NCI-H446 (cell line): ENCODE data around the gene ACSS3.

ENCODE experiments used
- DNase-seq, 2 experiments: peaks; one replicate each; lab custom pipeline; 2025; lab: John Stamatoyannopoulos, UW

The ACSS3 gene

GRCh38 chr12:81224626-81225025 lies 146.7 kb downstream of the ACSS3 start:
- no peak for DNase-seq

DNA sequence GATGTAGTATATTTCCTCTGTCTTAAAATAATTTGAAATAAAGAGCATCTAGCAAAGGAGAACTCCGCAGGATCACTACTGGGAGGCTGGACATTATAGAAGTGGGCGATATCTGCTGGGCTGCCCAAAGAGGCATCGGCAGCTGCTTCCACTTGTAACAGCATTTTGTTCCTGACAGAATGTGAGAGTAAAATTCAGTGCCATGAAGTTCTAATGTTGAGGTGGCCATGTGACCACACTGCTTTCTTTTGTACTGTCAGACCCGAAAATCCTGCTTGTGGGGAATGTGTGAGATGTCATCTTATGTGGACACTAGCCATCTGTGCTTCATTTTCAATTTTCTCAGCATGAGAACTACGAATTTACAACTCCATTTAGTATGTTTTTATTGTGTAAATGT lies 151.9 kb downstream of the ACSS3 start:
- DNase-seq = no peak

DNA sequence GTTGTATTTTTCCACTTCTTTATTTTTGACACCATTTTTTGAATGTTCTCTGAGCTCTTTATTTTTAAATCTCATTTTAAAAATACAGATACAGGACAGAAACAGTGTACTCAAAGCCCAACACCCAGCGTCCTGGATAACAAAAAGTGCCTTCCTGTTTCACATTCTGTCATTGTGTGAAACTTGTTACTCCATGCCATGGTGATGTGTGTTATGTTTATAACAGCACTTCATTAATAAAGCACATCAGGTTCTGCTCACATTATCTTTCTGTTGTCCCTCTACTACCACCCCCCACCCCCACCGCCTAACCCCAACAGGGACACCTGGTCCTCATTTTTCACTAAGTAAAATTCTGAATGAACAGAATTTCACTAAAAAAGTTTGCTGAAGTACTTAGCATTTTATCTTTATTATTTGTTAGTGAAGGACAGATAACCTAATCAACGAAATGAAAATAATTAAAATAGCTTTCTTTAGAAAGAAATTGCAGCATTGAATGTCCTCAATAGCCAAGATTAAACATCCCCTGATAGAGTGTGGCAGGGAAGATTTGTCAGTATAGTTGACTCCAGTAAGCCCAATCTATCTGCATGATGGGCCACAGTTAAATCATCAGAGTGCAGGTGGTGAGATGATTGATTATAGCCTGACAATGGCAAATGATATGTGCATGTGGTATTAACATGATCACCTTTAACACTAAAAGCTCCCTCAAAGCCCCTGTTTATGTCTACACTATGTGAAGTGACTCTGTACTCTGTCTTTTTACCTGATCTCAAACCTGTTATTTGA lies 153.9 kb downstream of the ACSS3 start:
- DNase-seq = no peak

- DNase-seq = no peak
Observed at GRCh38 chr12:81245458-81245857, 167.6 kb downstream of the ACSS3 start.

DNA sequence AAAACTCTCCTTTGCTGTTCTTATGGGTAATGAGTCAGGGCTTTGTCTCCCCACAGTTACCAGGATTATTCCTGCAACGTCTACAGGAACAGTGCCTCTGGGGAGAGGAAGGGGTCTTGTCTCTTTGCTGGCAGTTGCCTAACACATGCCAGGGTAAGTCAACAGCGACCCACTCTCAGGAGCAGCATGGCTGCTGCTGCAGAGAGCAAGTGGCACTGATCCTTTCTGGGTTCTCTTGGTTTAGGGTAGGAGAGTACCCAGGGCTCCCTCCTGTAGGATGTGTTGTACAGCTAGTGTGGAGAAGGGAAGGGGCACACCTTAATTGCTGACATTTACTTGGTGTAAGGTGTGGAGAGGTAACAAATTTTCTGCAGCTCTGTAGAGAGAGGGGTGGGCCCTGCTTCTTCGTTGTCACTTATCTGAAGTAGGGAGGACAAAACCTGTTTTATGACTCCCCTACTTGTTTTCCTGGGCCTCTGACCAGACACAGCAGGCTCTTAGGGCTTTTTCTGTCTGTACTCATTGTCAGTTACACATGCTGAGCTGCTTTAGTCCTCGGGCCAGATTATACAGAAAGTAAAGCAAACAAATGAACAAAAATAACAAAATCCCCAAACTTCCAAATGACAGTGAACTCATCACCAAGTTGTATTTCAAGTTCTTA lies 168.2 kb downstream of the ACSS3 start:
- DNase-seq = no peak

DNA sequence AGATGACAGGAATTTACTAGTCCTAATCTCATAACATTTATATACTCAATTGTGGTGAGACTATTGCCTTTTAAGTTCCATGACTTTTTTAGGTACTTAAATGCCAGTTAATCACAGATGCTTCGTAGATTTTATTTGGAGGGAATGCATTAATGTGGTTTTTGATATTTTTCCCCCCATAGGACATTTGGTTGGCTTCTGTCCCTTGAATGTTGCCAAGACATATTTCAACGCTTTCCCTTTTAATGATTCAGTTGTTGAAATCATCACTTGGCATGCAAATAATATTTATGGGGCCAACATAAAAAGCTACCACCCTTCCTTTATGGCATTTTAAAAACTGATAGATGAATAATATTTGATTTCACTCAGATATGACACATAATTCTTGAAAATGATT lies 172.1 kb downstream of the ACSS3 start:
- DNase-seq = peak; percentile 61 to 73

DNA sequence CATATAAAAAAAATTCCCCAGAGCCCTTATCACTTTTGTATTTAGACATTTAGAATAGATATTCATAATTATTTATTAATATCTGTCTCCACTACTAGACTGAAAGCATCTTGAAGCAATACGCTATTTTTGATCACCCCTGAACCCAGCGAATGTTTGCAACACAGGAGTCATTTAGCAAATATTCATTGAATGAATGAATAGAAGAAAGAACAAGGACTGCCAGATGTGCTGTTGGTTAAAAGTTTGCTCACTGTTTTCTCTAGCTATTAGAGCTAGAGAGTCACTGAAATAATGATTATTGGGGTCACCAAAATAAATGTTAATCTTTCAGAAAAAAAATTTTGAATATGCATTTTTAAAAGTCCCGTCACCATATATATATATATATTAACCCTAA lies 174.3 kb downstream of the ACSS3 start:
- no peak for DNase-seq

GRCh38 chr12:81253360-81253759 lies 175.5 kb downstream of the ACSS3 start:
- DNase-seq = no peak

- DNase-seq = no peak
Observed at GRCh38 chr12:81255456-81255855, 177.6 kb downstream of the ACSS3 start.

DNA sequence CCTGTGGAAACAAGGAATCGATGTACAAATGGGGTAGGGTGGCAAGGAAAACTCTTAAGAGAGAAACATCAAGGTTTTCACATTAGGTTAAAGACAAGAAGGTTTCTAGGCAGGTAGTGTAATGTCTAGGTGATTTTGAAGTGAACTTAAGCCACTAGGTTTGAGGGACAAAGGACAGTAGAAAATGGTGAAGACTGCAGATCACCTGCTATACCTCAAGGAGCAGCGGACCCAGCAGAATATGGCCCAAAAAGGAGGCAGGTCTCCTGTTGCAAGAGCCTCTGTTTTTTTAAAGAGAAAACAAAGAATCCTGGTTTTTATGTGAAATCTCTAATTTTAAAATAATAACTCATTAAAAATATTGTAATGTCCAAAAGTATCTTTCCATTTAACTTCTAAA lies 178.1 kb downstream of the ACSS3 start:
- DNase-seq = no peak

DNA sequence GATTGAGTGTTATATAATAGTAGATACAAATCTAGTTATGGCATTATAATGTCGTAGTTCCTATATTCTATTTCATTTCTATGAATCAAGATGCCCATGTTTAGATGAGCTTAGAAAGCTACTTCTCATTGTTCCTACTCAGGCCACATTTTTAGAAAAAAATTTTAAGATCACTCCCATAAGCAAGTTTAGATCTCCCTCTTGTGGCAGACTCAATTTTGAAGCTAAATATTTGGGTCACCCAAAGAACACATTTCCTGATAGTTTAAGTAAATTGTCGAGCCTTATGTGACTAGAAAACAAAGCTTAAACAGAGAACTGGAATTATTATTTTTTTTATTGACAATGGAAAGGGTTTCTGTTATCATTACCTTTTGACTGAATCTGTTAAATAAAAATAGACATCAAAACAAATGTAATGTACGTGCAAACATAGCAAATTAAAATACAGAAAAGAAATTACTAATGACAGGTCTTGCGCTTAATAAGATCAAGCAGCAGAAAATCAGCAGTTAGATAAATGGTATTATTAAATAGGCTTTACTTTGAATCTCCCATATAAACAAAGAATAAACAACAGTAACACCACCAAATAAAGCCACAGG lies 180.2 kb downstream of the ACSS3 start:
- peak; percentile 49 to 72 for DNase-seq

DNA sequence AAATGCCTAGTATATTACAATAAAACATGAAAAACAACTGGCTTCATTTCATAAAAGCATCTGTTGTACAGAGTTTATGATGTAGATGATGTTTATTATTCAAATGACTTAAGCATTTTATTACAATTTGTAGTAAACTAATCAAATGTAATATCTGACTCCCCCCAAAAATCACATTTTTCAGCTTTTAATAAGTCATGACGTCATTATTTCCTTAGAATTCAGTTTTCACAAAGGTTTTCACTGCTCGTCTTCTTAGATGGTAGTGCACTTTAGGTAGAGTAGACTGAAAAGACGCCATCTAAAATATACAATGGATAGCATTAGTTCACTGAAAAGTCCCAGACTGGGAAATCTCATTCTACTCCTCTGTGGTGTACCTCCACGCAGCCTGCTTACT lies 181.5 kb downstream of the ACSS3 start:
- no peak for DNase-seq

- DNase-seq = no peak
Observed at GRCh38 chr12:81261508-81262207, 183.8 kb downstream of the ACSS3 start.

- DNase-seq = peak in 1 of 2 experiments; percentile 5
Observed at GRCh38 chr12:81263072-81263471, 185.2 kb downstream of the ACSS3 start.

GRCh38 chr12:81270385-81270784 lies 192.5 kb downstream of the ACSS3 start:
- no peak for DNase-seq

DNA sequence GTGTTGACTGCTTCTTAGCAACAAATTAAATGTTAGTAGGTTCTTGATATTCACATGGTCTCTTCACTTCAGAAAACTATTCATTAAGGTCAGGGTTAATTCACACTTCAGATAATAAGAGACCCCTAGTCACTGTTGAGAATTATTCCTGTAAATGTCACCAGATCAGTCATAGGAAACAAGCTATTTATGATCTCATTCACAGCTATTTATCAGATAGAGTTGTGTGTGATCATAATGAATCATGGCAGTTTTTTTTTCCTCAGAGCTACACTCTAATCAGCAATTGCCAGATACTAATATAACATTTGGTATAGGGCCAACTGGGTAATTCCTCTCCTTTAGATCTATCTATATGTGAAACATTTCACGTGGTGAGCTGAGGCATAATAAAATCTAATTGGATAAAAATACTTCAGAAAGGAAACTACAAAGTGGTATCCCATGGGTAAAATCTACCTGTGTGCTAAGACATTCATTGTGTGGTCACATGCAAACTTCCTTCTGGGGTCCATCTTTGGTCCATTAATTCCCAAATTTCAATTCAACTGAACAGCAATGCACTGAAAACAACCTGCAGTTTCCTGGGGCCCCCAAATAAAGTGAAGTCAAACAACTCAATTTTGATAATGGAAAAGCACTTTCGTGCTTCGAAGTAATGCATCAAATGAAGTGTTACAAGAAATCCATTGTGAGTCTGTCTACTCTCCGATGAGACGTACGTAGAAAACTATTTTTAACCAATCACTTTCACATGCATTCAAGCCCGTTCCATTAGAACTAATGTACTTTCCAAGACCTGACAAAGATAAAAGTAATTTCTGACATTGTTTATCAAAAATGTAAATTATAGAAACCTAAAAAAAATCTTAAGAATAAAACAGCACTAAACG lies 197.0 kb downstream of the ACSS3 start:
- DNase-seq = no peak

- no peak for DNase-seq
Observed at GRCh38 chr12:81284137-81284536, 206.3 kb downstream of the ACSS3 start.

- DNase-seq = no peak
Observed at GRCh38 chr12:81288651-81289050, 210.8 kb downstream of the ACSS3 start.

- DNase-seq = no peak
Observed at GRCh38 chr12:81294325-81295190, 216.7 kb downstream of the ACSS3 start.

DNA sequence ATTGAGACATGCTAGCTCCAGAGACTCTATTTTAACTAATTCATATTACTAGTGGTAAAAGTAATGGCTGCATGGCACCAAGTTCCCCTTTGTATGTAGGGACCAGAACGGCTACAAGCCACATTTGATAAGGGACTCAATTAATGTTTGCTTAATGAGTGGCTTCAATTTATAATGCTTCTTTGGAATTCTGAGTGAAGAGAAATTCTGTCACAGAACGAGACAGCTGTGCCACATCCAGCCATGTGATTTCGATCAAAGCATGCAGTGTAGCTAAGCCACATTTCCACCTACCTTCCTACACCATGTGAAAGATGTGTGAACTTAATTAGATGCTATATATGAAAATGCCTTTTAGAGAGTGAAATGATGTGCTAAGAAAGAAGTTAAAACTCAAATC lies 217.4 kb downstream of the ACSS3 start:
- DNase-seq = no peak
